ENCODE results near the gene CHRNB4.

- TF ChIP-seq CTCF (IDR thresholded peaks at IDR 0.05; ENCODE audit: low read depth, low read length) (no peak), POLR2A (IDR thresholded peaks at IDR 0.05; ENCODE audit: extremely low read depth, insufficient read length) (no peak)
Observed at GRCh38 chr15:78685925-78686324, 44.9 kb upstream of the CHRNB4 start.
